Measurements from ENCODE around the gene NPTXR. TPM values are rescaled to one million over a fixed set of nuclear protein-coding genes. Genes with fewer than 3 reads are reported as not detected.

Gene NPTXR
- total and polyA plus RNA-seq, 2 donors (not counting 3 experiments of a cell fraction or from before 2014, with no cell fraction given): 0.37 to 0.73 TPM

DNA sequence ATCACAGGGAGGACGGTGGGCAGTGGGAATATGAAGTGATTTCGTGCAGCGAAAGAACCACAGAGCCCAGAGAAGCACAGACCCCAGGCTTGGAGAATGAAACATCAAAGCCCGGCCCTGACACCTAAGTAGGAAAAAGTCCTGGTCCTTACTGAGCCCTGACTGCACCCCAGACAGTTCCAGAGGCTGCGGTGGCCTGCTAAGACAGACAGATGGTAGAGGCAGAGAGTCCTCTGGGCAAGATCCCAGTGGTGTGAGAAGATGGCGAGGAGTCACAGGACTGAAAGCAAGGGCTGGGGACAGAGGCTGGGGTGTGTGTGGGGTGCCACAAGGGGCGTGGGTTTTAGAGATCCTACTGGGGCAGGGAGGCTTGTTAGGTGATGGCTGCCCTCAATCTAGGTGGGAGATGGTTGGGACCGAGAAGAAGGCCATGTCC lies 24.5 kb upstream of the NPTXR start:
- H2AFZ ChIP-seq (ENCODE audit: low read depth, low read length): no peak overlapping the region
- no TSS peak for BruUV-seq (replicated peaks)
- peaks cover 35% of the 10 kb centered on the region for H3K4me1 ChIP-seq (ENCODE audit: control insufficient read depth, extremely low read depth, insufficient read depth, low read length)
- H3K27me3 ChIP-seq (ENCODE audit: control insufficient read depth in 2 of 2, insufficient read depth in 2 of 2, low read length in 2 of 2): peaks cover 0 to 3% of the 10 kb centered on the region in 2 experiments
- intact Hi-C loops (cut with micrococcal nuclease) (no loop called here), dilution Hi-C loops (cut with MboI; ENCODE audit: extremely low pct_ligation_motif_present, low sequenced_read_pairs) (no loop called here)
- no peaks in the 10 kb centered on the region for H4K20me1 ChIP-seq (replicated peaks; ENCODE audit: control insufficient read depth, extremely low read depth, insufficient read depth, low read length)
- no peaks in the 10 kb centered on the region for H3K9me3 ChIP-seq (replicated peaks; ENCODE audit: control insufficient read depth, insufficient read depth, low read length)
- no peaks in the 10 kb centered on the region for H3K9me1 ChIP-seq (replicated peaks; ENCODE audit: control insufficient read depth, extremely low read depth, insufficient read depth, low read length)
- H3K9ac ChIP-seq (replicated peaks; ENCODE audit: extremely low read depth, insufficient read depth, low read length): no peak overlapping the region
- peaks cover 3 to 5% of the 10 kb centered on the region in 2 experiments for H3K36me3 ChIP-seq (ENCODE audit: control insufficient read depth in 2 of 2, extremely low read depth in 1 of 2, insufficient read depth in 2 of 2, low read length in 2 of 2)
- no peak for FAIRE-seq
- no peak overlapping the region for H3K4me3 ChIP-seq (replicated peaks in 1 of 3; ENCODE audit: insufficient read depth in 1 of 3, low read depth in 1 of 3, low read length in 3 of 3)
- ChIA-PET POLR2A (no interaction called here), CTCF (interaction anchor here (0.7 to 7.0 kb wide), 20 partner anchors 10 to 281 kb away, joined by 3 to 160 read pairs (median 6); partner anchors contain the start of genes APOBEC3B and NPTXR)
- TF ChIP-seq EZH2 (IDR thresholded peaks at IDR 0.05; ENCODE audit: borderline replicate concordance, low read depth, low read length, severe bottlenecking): no peak
- no peak for TF ChIP-seq MYC (IDR thresholded peaks at IDR 0.05; ENCODE audit: low read depth, low read length)
- no peak for TF ChIP-seq JUN (IDR thresholded peaks at IDR 0.05; ENCODE audit: borderline replicate concordance, insufficient read depth, insufficient read length, low read depth)
- no peak for TF ChIP-seq GATA2 (IDR thresholded peaks at IDR 0.05; ENCODE audit: insufficient read depth, insufficient read length, low read depth, low read length)
- TF ChIP-seq POLR2A (IDR thresholded peaks at IDR 0.05; ENCODE audit: low read depth, low read length): no peak
- no peak for DNase-seq (ENCODE audit: low read depth, low spot score)
- no peak overlapping the region for H3K27ac ChIP-seq (ENCODE audit: insufficient read depth, low read depth, low read length)
- no peak overlapping the region for H3K4me2 ChIP-seq (ENCODE audit: insufficient read depth, low read length)
- H3K79me2 ChIP-seq (ENCODE audit: control insufficient read depth, insufficient read depth, low read length): peaks cover 21% of the 10 kb centered on the region

- no peak for DNase-seq (ENCODE audit: low read depth, low spot score)
- H3K27ac ChIP-seq (ENCODE audit: insufficient read depth, low read depth, low read length): no peak overlapping the region
- no peak overlapping the region for H3K9ac ChIP-seq (replicated peaks; ENCODE audit: extremely low read depth, insufficient read depth, low read length)
- ChIA-PET CTCF (interaction anchor here (6.0 to 7.0 kb wide), 2 partner anchors 99 to 135 kb away, joined by 131 to 160 read pairs; no protein-coding TSS in a partner anchor), POLR2A (no interaction called here)
- peaks cover 21% of the 10 kb centered on the region for H3K79me2 ChIP-seq (ENCODE audit: control insufficient read depth, insufficient read depth, low read length)
- no peaks in the 10 kb centered on the region for H3K9me3 ChIP-seq (replicated peaks; ENCODE audit: control insufficient read depth, insufficient read depth, low read length)
- BruUV-seq (replicated peaks): no TSS peak
- intact Hi-C loops (cut with micrococcal nuclease) (no loop called here), dilution Hi-C loops (cut with MboI; ENCODE audit: extremely low pct_ligation_motif_present, low sequenced_read_pairs) (no loop called here)
- no peak for FAIRE-seq
- no peaks in the 10 kb centered on the region for H4K20me1 ChIP-seq (replicated peaks; ENCODE audit: control insufficient read depth, extremely low read depth, insufficient read depth, low read length)
- no peak overlapping the region for H3K4me2 ChIP-seq (ENCODE audit: insufficient read depth, low read length)
- no peak overlapping the region for H3K4me3 ChIP-seq (replicated peaks in 1 of 3; ENCODE audit: insufficient read depth in 1 of 3, low read depth in 1 of 3, low read length in 3 of 3)
- peaks cover 3 to 5% of the 10 kb centered on the region in 2 experiments for H3K36me3 ChIP-seq (ENCODE audit: control insufficient read depth in 2 of 2, extremely low read depth in 1 of 2, insufficient read depth in 2 of 2, low read length in 2 of 2)
- no peak for TF ChIP-seq GATA2 (IDR thresholded peaks at IDR 0.05; ENCODE audit: insufficient read depth, insufficient read length, low read depth, low read length)
- no peak for TF ChIP-seq CTCF (IDR thresholded peaks at IDR 0.05; ENCODE audit: extremely low read depth in 1 of 2, insufficient read depth in 1 of 2, low read depth in 1 of 2, low read length in 2 of 2)
- no peak for TF ChIP-seq MYC (IDR thresholded peaks at IDR 0.05; ENCODE audit: low read depth, low read length)
- no peak for TF ChIP-seq FOS (IDR thresholded peaks at IDR 0.05; ENCODE audit: borderline replicate concordance, insufficient read depth, low read length)
- TF ChIP-seq POLR2AphosphoS5 (IDR thresholded peaks at IDR 0.05; ENCODE audit: insufficient read depth, low read depth, low read length): no peak
- no peak for TF ChIP-seq POLR2A (IDR thresholded peaks at IDR 0.05; ENCODE audit: low read depth, low read length)
- TF ChIP-seq EZH2 (IDR thresholded peaks at IDR 0.05; ENCODE audit: borderline replicate concordance, low read depth, low read length, severe bottlenecking): no peak
- TF ChIP-seq, protein P1, sequence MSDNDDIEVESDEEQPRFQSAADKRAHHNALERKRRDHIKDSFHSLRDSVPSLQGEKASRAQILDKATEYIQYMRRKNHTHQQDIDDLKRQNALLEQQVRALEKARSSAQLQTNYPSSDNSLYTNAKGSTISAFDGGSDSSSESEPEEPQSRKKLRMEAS (IDR thresholded peaks at IDR 0.05; ENCODE audit: insufficient read depth, insufficient read length): no peak
- no peak for TF ChIP-seq JUN (IDR thresholded peaks at IDR 0.05; ENCODE audit: borderline replicate concordance, insufficient read depth, insufficient read length, low read depth)
- peaks cover 34% of the 10 kb centered on the region for H3K4me1 ChIP-seq (ENCODE audit: control insufficient read depth, extremely low read depth, insufficient read depth, low read length)
- no peaks in the 10 kb centered on the region for H3K27me3 ChIP-seq (ENCODE audit: control insufficient read depth in 2 of 2, insufficient read depth in 2 of 2, low read length in 2 of 2)
- no peaks in the 10 kb centered on the region for H3K9me1 ChIP-seq (replicated peaks; ENCODE audit: control insufficient read depth, extremely low read depth, insufficient read depth, low read length)
- no peak overlapping the region for H2AFZ ChIP-seq (ENCODE audit: low read depth, low read length)
Observed at GRCh38 chr22:38867471-38868285, 23.9 kb upstream of the NPTXR start.
